Neural crest cell (in vitro differentiated cells): ENCODE data around the gene ST7. TPM values are rescaled to one million over a fixed set of nuclear protein-coding genes. Genes with fewer than 3 reads are reported as not detected.

Experiments
- DNase-seq: peaks from one replicate; pipeline ENCODE4 v3.0.0; 2021; ENCODE audit warnings: low read depth, mixed read lengths, low spot score
- H3K27ac Mint-ChIP-seq: one replicate; pipeline ENCODE4 v1.8.0; 2021; ENCODE audit warnings: mild to moderate bottlenecking, mixed read lengths; ENCODE audit not compliant: unreplicated experiment
- H3K27me3 Mint-ChIP-seq: 2 replicates; pipeline ENCODE4 v1.8.0; 2021; ENCODE audit warnings: low read depth, mild to moderate bottlenecking, mixed read lengths
- H3K36me3 Mint-ChIP-seq: 2 replicates; pipeline ENCODE4 v1.8.0; 2021; ENCODE audit warnings: low read depth, mild to moderate bottlenecking, mixed read lengths
- H3K4me1 Mint-ChIP-seq: 2 replicates; pipeline ENCODE4 v1.8.0; 2021; ENCODE audit warnings: mixed read lengths
- H3K4me3 Mint-ChIP-seq: one replicate; pipeline ENCODE4 v1.8.0; 2021; ENCODE audit warnings: mild to moderate bottlenecking, mixed read lengths
- H3K9me3 Mint-ChIP-seq: 2 replicates; pipeline ENCODE4 v1.8.0; 2021; ENCODE audit warnings: mixed read lengths
- microRNA-seq: library from miRNA; unstranded; fragments of <30 nt; microRNA quantifications from one replicate; pipeline ENCODE4, GENCODE V29; 2020
- total RNA-seq: library from RNA; stranded (reverse); gene quantifications from 2 replicates; pipeline ENCODE4 v1.2.1, GENCODE V29; 2021
- TF ChIP-seq, protein P1 (sequence below): fragments of 200-600 bp; sonication (generic); conservative IDR thresholded peaks from 2 replicates; pipeline ENCODE4 v1.5.0; 2021; ENCODE audit warnings: antibody characterized with exemption, mild to moderate bottlenecking

The ST7 gene
- total RNA-seq, 1 donor from 2014 or later = 22.4 TPM

DNA sequence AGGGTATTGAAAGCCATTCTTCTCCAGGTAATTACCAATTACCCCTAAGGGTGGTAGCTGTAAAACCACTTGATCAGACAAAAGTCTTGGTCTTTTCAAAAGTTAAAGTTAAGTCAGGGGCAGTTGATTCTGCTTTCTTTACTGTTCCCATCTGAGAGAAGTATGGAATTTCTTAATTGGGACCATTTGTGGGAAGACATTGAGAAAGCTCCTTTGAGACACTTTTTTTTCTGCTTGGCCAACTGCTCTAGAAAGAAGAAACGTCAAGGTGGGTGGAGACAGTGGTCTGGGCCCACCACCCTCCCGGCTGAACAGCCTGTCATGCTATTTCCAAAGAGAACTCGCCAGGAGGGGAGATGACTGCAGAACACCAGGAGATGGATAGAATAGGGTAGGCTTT lies 324.3 kb downstream of the ST7 start:
- Mint-ChIP-seq H3K4me3 (no peak overlapping the region), H3K36me3 (no peaks in the 10 kb centered on the region), H3K9me3 (peaks cover 3% of the 10 kb centered on the region), H3K4me1 (peaks cover 8% of the 10 kb centered on the region), H3K27me3 (no peaks in the 10 kb centered on the region), H3K27ac (no peak overlapping the region)
- TF ChIP-seq, protein P1, sequence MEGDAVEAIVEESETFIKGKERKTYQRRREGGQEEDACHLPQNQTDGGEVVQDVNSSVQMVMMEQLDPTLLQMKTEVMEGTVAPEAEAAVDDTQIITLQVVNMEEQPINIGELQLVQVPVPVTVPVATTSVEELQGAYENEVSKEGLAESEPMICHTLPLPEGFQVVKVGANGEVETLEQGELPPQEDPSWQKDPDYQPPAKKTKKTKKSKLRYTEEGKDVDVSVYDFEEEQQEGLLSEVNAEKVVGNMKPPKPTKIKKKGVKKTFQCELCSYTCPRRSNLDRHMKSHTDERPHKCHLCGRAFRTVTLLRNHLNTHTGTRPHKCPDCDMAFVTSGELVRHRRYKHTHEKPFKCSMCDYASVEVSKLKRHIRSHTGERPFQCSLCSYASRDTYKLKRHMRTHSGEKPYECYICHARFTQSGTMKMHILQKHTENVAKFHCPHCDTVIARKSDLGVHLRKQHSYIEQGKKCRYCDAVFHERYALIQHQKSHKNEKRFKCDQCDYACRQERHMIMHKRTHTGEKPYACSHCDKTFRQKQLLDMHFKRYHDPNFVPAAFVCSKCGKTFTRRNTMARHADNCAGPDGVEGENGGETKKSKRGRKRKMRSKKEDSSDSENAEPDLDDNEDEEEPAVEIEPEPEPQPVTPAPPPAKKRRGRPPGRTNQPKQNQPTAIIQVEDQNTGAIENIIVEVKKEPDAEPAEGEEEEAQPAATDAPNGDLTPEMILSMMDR = no peak
- DNase-seq = no peak

DNA sequence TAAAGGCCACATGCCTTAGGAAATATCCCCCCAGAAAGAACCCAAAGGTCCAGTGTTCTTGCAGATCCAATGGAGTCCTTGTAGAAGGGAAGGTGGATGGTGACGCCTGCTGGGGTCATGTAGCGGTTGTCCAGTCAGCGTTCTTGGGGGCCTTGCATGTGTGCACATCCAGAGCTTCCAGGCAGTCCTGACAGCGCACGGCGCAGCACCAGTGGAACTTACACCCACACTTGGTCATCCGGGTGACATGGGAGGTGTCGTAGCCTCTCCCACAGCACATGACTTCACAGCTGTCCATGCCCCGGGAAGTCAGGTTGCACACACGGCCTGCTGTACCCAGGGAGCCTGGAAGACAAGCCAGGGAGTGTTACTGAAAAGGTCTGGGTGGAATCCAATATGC lies 324.7 kb downstream of the ST7 start:
- Mint-ChIP-seq H3K4me1 (peaks cover 8% of the 10 kb centered on the region), H3K36me3 (no peaks in the 10 kb centered on the region), H3K27me3 (no peaks in the 10 kb centered on the region), H3K9me3 (peaks cover 5% of the 10 kb centered on the region), H3K4me3 (no peak overlapping the region), H3K27ac (no peak overlapping the region)
- TF ChIP-seq, protein P1 = no peak
- DNase-seq = no peak

DNA sequence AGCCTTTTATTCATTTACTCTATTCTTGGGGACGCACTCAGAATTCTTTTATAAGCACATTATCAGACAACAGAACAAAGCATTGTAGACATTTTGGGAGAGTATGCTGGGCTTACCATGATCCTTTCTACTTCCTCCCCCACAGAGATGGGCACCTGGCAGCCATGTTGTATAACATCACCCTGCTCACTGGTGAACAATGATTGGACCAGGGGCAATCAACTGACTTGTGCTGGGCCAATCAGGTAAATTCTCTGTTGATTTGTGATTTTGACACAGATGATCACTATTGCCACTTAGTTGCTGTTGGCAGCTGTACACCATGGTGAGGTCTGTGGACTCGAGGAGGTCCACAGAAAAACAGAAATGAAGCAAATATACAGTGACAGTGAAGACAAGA lies 325.9 kb downstream of the ST7 start:
- Mint-ChIP-seq H3K4me1 (peaks cover 9% of the 10 kb centered on the region), H3K9me3 (peaks cover 5% of the 10 kb centered on the region), H3K4me3 (no peak overlapping the region), H3K27me3 (no peaks in the 10 kb centered on the region), H3K36me3 (no peaks in the 10 kb centered on the region), H3K27ac (no peak overlapping the region)
- TF ChIP-seq, protein P1 = no peak
- DNase-seq = no peak

Small RNA genes lying within 50 kb of the gene (microRNA-seq; reads per million reads assigned to microRNA genes)
- 3.0 reads per million for gene MIR6132

Other genes starting within 250 kb of the ST7 start
- gene CAPZA2, start 90.9 kb upstream of the ST7 start, total RNA-seq = 101 and 115 TPM in 2 replicates